Measurements from ENCODE around the gene RAET1E.
"Not testable (repeated sequence)": the region's sequence is repeated elsewhere in the genome, so short reads cannot be mapped to it uniquely, and the experiment has no call there.

Gene RAET1E

GRCh38 chr6:149888093-149888492 lies 9.8 kb downstream of the RAET1E start:
- no peak for DNase-seq

GRCh38 chr6:149887343-149887742 lies 10.6 kb downstream of the RAET1E start:
- peak; percentile 85 for DNase-seq

DNA sequence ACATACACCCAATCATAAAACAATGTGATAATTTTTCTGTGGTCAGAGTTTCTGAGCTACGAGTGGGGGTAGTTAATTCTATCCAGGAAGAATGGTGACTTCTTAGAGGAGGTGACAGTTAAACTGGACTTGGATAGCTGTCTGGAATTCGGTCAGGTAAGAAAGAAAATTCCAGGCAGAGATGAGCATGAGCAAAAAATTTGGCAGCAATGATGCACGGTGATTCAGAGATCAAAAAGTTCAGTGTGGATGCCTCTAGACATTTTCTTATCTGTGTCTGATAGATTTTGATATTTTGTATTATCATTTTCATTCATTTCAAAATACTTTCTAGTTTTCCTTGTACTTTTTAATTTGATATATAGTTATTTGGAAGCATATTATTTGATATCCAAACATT lies 12.0 kb downstream of the RAET1E start:
- no peak for DNase-seq

- no peak for DNase-seq
Measured at GRCh38 chr6:149884617-149885016, 13.3 kb downstream of the RAET1E start.

DNA sequence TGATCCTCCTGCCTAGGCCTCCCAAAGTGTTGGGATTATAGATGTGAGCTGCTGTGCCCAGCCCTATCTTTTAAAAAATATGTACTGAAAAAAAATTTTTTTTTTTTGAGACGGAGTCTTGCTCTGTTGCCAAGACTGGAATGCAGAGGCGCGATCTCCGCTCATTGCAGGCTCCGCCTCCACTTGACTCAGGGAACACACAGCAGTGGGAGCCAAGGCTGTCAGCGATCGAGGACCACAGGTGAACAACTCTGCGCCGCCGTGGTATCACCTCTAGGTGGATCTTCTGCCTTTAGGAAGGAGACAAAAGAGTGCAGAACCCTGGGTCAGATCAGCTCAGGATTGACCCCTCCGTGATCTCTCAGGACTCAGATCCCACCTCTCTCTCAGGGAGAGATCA lies 13.7 kb downstream of the RAET1E start:
- DNase-seq = no peak

GRCh38 chr6:149881860-149882259 lies 16.1 kb downstream of the RAET1E start:
- DNase-seq = no peak

DNA sequence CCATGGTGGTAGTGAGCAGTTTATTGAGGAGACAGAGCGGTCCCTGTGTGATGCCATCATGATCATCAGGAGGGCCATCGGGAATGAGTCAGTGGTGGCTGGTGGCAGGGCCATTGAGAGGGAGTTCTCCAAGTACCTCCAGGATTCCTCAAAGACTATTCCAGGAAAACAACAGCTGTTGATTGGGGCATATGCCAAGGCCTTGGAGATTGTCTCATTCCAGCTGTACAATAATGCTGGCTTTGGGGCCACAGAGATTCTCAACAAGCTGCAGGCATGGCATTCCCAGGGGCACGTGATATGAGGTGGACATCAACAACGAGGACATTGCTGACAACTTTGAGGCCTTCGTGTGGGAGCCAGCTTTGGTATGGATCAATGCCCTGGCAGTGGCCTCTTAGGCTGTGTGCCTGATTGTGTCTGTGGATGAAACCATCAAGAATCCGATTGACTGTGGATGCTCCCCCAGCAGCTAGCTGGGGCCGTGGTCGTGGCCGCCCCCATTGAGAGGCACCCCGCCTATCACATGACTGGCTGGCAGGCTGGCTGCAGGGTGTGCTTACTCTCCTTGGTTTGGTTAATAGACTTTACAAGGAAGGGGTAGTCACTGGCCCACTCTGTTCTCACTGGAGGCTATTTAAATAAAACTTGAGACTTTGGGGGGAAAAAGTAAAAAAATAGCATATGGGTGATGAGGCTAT lies 16.7 kb downstream of the RAET1E start:
- no peak for DNase-seq

DNA sequence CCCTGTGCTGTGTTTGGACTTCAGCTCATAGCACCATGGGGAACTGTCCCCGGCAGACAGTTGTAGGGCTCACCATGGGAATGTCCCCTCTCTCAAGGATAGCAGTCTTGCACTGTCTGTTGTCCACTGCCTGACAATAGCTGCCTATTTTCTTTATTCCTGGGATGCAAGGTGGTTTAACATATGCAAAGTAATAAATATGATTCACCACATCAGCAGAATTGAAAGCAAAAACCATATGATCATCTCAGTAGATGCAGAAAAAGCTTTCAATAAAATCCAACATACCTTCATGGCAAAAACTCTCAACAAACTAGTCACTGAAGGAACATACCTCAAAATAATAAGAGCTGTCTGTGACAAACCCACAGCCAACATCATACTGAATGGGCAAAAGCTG lies 20.3 kb downstream of the RAET1E start:
- DNase-seq = no peak

DNA sequence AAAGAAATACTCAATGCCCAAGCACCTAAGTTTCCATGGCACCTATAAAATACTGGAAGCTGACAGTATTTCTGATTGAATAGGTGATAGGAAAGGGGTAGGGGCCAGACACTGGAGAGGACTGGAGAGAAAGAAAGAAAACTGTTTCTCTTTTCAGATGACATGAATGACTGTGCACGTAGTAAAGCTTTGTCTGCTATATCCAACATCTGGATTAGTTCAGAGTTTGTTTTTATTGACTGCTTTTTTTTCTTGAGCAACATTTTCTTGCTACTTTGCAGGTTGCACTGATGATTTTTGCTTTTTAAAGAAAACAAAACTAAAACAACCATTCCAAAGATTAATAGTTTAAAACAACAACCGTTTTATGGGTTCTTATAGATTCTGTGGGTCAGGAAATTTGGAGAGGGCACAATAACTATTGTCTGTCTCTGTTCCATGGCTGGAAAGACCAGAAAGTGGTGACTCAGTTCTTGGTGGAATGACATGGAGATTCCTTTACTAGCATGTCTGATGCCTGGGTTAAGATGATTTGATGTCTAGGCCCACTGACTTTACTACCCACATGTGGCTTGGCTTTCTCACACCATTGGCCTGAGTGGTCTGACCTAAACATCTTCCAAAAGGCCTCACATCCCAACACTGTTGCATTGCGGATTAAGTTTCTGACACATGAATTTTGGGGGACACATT lies 21.5 kb downstream of the RAET1E start:
- no peak for DNase-seq

GRCh38 chr6:149872233-149872632 lies 25.7 kb downstream of the RAET1E start:
- no peak for DNase-seq

DNA sequence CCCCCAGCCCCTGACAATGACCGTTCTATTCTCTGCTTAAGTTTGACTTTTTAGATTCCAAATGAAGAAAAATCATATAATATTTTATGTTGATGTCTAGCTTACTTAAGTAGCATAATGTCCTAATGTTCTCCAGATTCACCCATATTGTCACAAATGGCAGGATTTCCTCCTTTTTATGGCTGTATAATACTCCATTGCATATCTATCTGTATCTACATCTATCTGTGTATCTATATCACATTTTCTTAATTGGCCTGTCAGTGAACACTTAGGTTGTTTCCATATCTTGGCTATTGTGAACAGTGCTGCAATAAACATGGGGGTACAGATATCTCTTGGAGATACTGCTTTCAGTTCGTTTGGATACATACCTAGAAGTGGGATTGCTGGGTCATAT lies 26.7 kb downstream of the RAET1E start:
- DNase-seq = no peak

GRCh38 chr6:149869275-149869892 lies 28.5 kb downstream of the RAET1E start:
- no peak for DNase-seq

DNA sequence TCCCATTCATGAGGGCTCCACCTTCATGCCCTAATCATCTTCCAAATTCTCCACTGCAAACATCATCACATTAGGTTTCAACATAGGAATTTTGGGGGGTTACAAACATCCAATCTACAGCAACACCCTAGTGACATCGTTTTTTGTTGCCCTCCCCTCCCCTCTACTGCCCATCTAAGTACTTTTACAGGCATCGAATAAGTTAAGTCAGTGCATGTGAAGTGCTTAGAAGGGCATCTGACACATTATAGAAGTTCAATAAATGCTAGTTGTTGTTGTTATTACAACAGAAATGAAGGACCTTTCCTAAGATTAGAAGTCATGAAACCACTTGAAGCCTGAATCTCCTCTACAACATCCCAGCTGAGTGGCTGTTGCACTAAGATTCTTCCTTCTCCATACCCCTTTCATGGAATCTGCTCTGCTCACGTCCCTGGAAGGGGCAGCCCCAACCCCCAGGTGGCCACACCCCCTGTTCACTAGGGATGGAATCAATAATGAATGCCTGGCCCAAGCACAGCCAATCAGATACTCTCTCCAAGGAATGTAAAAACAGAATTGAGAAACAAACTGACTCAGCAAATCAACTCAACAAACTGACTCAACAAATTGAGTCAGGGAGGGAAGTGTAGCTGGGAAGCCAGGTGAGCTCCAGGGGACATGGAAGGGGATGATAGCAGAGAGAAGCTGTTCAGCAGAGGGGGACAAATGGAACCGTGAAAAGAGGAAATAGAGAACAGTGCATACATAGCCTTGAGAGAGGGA lies 29.9 kb downstream of the RAET1E start:
- DNase-seq = peak; percentile 48

- DNase-seq = peak; percentile 81
Measured at GRCh38 chr6:149864578-149865535, 33.1 kb downstream of the RAET1E start.

GRCh38 chr6:149863698-149864577 lies 34.0 kb downstream of the RAET1E start, which contains the start of gene LRP11:
Gene LRP11, minus strand, starts transcription at chr6:149864359. Its CDS starts 339 bp downstream, at chr6:149864020.
- peak; percentile 85 for DNase-seq

DNA sequence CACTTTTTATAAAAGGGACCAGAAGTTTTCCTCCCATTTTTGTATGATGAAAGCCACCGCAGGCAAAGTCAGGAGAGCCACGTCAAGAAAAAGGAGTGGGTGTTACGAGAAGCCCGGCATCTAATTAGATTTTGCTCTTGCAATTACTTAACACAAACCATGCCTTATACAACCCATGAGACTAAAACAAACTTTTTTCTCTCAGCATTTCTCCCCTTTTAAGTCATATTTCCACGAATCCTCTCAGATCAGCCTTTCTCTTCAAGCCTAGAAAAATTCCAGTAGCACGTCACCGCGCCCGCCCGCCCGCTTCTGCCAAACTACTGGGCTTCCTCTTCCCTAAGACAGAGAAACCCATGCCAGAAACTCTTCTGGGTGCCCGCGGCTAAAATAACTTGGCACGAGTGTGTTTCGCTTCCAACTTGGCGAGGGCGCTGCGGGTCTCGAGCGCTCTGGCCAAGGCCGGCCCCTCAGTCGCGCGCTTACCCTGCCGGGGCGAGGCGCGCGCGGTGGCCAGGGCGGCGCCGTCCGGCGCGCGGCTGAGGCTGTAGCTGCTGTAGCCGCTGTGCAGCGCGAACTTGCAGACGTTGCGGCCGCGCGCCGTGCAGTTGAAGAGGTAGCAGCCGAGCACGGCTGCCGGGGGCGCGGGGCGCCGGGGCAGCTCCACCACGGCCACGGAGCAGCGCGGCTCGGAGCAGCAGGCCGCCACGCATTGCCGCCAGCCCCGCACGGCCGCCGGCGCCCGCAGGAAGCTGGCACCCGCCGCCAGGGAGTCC lies 34.8 kb downstream of the RAET1E start:
- peak; percentile 55 for DNase-seq

DNA sequence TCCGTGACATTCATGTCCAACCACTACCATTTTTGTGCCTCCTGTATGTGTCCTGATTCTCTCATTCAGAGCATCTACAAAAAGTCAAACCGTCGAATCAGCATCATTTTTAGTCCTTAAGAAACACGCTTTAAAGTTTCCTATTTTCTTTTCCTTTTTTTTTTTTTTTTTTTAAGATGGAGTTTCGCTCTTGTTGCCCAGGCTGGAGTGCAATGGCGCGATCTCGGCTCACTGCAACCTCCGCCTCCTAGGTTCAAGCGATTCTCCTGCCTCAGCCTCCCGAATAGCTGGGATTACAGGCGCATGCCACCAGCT lies 35.5 kb downstream of the RAET1E start:
- not testable (repeated sequence) for DNase-seq

GRCh38 chr6:149861603-149862423 lies 36.1 kb downstream of the RAET1E start:
- DNase-seq = no peak

DNA sequence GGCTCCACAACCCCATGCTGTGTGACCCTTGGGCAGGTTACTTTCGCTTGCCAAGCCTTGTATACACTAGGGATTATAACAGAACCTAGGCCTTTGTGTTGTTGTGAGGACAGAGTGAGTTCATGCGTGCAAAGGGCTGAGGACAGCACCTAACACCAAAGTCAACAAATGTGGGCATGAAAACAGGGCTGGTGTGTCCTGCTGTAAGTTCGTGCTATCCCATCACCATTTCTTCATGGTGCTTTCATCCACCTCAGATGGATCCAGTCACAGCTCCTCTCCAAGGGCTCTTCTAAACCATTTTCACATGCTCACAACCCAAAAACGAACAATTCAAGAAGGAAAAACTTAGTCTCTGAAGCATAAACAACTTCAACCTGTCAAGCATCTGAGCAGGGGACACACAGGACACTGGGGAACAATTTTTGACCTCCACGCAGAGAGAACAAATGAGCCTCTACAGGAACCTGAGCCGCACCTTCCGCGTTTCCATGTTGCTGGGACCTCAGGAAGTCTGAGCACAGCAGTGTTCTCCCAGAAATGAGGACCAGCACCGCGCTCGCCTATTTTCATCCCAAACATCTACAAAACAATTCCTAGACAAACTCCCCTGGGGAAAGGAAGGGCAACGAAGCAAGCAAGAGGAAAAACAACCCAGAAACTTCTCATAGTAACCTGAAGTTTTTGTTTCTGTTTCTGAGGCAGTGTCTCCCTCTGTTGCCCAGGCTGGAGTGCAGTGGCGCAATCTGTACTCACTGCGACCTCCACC lies 36.9 kb downstream of the RAET1E start:
- DNase-seq = no peak
